ENCODE results near the gene KHDRBS1.
A peak's percentile ranks its signal among the peaks of the same experiment; 100 is the strongest.
"Not testable (repeated sequence)": the region's sequence is repeated elsewhere in the genome, so short reads cannot be mapped to it uniquely, and the experiment has no call there.

Gene KHDRBS1

DNA sequence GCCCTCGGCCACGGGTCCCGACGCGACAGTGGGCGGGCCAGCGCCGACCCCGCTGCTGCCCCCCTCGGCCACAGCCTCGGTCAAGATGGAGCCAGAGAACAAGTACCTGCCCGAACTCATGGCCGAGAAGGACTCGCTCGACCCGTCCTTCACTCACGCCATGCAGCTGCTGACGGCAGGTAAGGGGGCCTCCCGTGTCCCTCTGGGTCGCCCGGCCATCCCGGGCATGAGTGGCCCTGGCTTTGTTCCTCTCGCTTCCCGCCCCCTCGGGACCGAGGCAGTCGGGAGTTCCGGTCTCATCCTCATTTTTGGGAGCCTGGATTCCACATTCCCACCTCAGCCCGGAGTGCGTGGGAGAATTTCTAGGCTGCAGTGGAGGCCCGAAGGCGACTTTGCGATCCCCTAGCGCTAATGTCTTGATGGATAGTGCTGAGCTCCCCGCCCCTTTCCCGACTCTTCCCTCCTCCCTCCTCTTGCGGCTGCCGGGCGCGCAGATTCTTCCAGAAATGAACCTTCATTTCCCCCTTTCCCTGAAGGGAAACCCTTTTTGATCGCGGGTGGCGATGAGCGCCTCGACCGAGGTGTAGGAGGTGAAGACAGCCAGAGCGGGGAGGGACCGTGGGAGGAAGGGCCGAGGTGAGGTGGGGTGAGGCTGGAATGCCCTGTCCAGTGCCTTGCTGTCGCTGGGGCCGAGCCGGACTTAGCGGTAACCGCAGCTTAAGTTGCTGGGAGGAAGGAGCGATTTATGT lies 705 bp downstream of the KHDRBS1 start:
- no peak for DNase-seq

DNA sequence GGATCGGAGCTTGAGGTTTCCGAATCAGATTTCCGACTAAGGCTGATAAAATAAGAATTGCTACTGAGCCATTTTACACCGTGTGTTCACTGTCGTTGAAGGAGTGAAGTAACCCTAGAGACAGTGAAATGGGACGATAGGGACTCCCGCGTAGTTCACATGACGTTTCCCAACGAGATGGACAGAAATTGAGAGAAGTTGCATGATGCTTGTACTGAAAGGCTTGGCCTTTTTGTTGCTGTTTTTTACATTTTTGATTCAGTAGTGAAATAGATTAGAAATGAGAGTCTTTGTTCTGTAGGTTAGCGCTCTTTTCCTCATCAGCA lies 1.2 kb downstream of the KHDRBS1 start:
- no peak for DNase-seq

DNA sequence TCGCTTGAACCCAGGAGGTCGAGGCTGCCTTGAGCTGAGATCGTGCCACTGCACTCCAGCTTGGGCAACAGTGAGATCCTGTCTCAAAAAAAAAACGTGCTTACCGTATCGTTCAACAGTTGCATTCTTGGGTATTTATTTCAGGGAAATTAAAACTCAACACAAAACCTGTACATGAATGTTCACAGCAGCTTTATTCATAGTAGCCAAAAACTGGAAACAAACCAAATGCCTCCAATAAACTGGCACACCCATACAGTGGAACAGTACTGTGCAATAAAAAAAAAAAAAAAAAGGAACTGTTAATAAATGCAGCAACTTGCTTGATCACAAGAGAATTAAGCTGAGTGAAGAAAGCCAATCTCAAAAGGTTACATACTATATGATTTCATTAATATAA lies 6.7 kb downstream of the KHDRBS1 start:
- DNase-seq: no peak

DNA sequence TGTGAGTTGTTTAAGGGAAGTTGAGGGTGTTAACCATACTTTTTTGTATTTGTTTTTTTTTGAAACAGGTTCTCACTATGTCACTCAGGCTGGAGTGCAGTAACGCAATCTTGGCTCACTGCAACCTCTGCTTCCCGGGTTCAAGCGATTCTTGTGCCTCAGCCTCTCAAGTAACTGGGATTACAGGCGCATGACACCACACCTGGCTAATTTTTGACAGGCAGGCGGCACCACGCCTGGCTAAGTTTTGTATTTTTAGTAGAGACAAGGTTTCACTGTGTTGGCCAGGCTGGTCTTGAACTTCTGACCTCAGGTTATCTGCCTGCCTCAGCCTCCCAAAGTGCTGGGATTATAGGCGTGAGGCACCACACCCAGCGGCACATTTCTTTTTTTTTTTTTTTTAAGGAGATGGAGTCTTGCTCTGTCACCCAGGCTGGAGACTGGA lies 7.9 kb downstream of the KHDRBS1 start:
- DNase-seq: not testable (repeated sequence)

DNA sequence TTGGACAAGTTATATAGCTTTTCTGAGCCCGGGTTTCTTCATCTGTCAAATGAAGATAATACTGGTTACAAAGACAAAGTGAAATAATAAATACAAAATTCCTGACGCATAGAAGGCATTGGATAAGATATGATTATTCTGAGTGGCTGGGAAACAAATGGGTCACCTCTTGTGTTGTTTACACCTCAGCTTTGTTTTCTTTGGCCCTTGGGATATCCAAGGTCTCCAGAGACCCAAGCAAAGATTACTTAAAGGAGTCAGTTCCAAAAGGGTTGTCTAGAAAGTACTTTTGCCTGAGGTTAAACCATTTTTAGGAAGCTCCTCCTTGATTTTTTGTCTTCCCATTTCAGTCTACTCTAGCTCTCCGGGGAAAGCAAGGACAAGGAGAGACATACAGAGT lies 9.7 kb downstream of the KHDRBS1 start:
- DNase-seq: no peak

DNA sequence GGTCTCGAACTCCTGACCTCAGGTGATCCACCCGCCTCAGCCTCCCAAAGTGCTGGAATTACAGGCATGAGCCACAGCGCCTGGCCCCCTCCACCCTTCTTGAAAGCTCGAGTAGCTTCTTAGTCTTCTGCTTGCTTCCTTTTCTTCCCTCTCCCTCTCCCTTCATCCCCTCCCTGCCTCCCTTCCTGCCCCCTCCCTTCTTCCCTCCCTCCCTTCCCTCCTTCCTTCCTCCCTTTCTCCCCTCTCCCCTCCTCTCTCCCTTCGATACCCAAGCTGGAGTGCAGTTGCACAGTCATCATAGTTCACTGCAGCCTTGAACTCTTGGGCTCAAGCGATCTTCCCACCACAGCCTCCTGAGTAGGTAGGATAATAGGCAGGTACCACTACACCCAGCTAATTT lies 11.8 kb downstream of the KHDRBS1 start:
- DNase-seq: no peak

DNA sequence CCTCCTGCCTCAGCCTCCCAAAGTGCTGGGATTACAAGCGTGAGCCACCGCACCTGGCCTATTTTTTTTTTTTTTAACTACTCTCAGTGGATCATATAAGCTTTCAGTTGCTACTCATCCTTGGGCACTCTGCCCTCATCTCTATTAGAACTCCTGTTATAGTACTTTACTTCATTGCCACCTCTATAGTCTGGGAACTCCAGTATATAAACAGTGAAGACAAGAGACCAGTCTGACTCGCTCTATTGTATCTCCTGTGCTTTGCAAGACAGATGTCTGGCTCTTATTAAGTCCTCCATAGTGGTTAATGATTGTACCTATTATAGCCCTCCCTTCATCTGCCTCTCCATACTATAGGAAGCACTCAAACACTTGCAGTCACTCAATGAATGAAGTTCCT lies 15.1 kb downstream of the KHDRBS1 start:
- DNase-seq: no peak

DNA sequence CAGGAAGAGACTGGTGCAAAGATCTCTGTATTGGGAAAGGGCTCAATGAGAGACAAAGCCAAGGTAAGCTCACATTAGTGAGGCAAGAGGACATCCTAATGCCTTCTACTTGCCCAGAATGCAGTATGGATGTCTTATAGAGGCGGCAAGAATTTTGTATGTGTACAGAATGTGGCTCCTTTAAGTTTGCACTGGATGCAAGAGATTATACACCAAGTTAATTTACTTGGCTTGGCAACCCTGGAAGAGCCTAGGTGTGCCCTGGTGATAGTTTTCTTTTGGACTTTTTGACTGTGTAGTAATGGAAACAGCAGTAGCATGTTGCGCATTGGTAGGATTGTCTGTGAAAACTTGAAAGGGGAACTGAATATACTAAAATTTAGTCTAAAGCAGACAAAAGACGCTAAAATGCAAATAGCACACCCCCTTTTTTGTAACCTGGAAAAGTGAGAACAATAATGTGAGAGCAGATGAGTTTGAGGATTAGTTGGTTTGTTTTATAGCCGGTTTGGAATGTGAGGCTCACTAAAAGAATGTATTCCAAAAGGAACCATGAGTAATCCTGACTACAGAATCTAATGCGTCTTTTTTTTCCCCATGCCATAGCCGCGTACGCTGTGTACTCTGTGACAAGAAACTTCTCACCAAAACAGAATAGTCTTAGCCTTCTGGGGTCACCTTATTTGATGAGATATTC lies 18.1 kb downstream of the KHDRBS1 start:
- peak; percentile 50 for DNase-seq

DNA sequence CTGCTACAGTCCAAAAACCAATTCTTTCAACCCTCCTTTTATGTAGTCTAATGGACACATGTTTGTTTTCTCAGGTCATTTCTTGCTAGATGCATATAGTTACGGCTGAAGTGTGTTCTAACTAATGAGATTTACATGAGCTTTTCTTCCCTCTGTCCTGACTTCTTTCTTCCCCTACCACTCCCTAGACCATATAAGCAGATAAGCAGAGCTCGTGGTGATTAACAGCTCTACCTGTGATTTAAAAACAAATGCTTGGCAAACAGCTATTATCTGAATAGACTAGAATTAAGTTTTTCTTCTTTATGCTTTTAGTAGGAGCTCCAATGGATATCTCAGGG lies 18.6 kb downstream of the KHDRBS1 start:
- no peak for DNase-seq

DNA sequence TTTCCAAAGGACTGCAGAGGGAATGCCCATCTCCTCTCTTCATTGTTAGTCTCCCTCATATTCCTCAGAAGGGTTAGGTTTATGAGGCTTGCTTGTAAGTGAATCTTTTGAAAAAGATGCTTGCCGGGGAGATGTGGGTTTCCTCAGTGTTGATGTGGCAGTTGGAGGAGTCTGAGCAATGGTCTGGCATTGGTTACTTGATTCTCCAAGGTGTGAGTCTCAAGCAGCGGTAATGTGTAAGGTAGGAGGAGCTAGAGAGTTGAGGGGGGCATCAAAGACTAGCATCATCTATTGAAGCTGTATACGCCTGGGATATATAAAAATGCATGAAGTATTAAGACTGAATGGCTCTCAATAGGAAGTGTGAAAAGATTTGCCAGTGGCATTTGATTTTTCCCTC lies 21.5 kb downstream of the KHDRBS1 start:
- no peak for DNase-seq

DNA sequence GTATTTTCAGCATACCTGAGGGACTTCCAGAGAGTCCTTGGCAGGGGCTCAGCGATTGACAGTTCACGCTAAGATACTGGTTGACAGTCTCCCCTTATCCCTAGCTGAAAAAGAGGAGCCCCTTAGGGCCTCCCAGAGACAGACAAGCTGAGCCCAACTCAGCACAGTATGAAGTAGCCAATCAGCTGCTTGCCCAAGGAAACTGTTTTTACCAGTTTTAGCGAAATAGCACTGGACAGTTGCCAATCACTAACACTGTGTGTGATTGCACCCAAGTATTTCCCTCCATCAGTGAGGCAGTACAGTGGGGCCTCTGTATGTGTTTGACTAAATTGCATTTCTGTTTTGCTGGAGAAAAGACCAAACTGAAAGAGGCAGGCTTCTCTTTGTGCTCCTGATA lies 27.0 kb downstream of the KHDRBS1 start:
- no peak for DNase-seq

DNA sequence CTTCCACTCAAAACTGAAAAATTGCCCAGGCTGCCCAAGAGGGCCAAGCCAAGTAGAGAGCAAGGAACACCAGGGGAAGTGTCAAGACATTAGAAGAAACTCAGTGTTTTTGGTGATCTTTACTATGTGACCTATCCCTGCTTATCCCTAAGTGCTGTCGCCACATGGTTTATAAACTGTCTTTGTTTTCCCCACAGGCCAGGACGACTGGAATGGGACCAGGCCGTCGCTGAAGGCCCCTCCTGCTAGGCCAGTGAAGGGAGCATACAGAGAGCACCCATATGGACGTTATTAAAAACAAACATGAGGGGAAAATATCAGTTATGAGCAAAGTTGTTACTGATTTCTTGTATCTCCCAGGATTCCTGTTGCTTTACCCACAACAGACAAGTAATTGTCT lies 28.7 kb downstream of the KHDRBS1 start:
- no peak for DNase-seq

DNA sequence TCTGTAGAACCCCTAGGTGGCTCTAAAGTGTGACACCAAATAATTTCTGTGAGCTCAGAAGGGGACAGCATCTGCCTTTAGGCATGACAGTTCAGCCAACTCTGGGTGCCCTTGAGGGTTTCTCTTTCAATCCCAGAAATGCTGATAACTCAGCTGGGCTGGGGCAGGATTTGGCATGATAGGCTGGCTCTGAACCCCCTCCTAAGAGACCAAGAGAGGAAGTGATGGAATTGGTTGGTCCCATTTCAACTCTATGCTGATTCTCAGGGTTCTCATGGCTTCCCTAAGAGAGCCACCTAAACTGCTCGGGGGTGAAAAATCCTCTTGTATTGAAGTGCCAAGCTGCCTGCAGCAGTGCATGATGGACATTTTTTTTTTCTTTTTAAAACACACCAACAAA lies 30.6 kb downstream of the KHDRBS1 start:
- DNase-seq: no peak

DNA sequence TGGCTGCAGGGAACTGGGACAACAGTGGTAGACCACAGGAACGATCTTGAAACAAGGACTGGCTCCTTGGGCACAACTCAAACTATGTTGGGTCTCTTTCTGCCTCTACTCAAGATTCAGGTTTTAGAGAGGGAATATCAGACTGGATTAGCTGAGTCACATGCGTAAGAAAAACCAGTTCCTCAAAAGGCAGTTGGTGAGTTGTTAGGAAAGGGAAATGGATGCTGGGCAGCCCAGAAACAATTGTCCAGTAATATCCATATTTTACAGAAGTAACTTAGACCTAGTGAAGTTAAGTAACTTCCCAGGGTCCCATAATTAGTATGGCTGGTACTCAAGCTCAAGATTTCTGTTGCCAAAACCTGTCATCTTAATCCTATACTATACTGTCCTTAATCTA lies 32.1 kb downstream of the KHDRBS1 start:
- DNase-seq: no peak

DNA sequence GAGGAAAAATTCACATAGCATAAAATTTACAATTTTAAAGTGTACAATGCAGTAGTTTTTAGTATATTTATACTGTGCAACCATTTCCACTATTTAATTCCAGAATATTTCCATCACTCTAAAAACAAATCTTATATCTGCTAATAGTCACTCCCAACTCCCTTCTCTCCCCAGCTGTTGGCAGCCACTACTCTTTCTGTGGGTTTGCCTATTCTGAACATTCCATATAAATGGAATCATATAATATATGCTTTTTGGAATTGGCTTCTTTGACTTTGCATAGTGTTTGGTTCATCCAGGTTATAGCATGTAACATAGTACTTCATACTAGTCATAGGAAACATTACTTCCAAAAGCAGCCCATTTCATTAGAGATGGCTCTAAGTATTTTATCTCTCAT lies 34.0 kb downstream of the KHDRBS1 start:
- DNase-seq: no peak

DNA sequence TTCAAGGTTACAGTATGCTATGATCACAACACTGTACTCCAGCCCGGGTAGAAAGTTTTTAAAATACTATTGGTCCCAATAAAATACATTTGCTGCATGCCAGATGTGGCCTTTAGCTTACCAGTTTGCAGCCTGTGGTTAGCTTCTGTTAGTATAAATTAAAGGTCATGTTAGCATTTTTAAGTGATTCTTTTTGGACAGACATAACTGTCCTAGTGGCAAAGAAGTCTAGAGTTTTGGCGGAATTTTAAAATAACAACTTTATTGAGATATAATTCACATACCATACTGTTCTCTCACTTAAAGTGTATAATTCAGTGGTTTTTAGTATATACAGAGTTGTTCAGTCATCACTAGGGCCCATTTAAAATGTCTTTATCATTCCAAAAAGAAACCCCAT lies 34.8 kb downstream of the KHDRBS1 start:
- no peak for DNase-seq

DNA sequence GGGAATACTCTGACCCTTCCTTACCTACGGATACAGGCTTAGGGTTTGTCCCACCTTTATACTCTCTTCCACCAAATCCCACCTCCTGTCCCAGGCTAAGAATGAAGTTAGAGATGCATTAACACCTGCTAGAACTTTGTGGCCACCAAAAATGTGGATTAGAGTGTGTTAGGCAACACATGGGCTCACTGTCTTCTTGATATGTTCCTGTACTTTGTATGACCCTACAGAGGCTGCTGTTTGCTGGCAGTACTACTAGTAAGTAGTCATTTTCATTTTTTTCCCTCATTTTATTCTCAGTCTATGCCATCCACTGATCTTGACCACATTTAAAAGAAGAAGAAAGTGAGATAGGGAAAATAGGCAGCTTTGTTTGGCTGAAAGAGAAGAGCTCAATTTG lies 38.0 kb downstream of the KHDRBS1 start:
- DNase-seq: no peak

DNA sequence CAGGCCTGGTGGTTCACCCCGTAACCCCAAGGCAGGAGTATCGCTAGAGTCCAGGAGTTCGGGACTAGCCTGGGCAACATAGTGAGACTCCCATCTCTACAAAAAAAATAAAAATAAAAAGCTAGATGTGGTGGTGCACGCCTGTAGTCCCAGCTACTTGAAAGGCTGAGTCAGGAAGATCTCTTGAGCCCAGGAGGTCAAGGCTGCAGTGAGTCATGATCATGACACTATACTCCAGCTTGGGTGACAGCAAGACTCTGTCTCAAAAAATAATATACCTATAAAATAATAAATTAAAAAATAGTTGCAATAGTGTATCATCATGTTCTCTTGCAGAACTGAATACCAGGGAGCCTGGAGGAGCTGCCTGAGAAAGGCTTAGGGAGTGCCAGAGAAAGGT lies 39.2 kb downstream of the KHDRBS1 start:
- DNase-seq: no peak

DNA sequence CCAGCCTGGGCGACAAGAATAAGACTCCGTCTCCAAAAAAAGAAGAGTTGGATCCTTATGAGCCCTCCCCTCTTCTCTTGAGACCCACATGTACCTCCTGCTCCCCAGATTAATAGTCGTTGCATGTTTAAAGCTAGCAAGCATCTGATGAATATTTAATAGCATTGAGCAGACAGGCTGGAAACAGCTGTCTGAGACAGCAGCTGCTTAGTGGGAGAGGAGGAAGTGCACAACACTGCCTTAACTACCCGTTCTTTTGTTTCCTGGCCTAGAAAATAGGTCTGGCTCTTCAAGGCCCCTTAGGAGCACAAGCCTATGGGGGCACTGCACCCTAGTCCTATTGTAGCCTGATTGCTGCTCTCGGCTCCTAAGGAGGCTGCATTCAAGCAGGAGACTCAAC lies 41.7 kb downstream of the KHDRBS1 start:
- no peak for DNase-seq

DNA sequence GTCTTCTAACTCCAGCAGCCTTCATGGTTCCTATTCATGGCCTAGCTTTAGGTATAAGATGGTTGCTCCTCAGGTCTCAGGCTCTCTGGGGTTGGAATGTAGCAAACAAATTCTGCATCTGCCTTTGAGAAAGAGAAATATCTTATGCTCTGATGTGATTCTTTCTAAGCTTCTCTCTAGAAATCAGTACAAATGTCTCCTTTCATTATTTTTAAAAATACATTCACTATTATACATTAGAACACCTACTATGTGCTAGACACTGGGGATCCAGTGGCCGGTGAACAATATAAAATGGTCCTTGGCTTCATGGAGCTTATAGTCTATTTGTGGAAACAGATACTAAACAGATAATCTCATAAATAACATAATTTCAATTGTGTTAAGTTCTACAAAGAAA lies 42.9 kb downstream of the KHDRBS1 start:
- no peak for DNase-seq

DNA sequence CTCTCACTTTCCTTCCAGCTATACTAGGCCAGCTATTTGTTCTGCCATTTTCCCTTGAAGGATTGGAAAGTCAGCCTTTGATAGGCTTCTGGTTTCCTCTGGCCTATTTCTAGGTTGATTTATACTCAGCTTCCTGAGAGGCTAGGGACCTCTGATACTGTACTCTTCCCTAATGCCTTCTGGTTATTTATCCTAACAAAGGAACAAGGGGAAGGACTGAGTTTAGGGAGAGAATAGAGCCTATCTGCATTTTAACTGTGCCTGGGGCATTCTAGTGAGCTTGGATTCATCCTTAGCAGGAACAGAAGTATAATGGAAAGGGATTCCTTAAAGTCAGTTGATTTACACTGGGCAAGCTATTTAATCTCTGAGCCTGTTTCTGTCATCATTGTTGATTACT lies 47.2 kb downstream of the KHDRBS1 start:
- DNase-seq: no peak

DNA sequence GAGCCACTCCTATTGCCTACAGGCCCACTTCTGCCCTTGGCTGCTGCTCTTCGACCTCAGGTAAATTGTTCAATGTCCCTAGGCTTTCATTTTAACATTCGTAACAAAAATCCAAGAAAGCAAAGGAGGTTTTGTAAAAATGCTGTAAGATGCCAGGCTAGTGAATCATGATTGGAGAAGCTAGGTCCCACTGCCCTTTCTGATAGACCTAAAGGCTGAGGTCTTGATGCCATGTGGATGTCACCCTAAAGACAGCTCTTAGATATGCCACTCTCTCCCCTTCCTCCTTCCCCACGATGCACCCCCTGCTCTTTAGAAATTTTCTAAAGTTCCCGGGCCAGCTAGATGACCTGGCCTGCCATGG lies 49.2 kb downstream of the KHDRBS1 start:
- no peak for DNase-seq

DNA sequence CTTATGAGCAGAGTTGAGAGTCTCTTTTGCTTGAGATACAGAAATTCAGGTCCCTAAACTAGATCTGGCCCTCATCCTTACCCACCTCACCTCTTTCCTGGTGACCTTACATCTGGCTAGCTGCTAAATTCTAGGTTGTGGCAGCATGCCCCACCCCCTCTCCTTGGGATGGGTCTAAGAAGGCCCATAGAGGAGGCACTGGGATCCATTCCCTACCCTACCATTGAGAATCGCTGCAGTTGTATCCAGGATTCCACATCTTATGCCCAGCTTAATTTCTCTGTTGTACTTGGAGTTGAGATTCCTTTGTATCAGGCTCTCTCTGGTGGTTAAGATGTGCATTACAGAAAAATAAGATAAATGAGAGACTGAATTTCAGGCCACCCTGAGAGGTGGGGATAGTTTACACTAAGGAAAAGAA lies 49.6 kb downstream of the KHDRBS1 start:
- DNase-seq: no peak

DNA sequence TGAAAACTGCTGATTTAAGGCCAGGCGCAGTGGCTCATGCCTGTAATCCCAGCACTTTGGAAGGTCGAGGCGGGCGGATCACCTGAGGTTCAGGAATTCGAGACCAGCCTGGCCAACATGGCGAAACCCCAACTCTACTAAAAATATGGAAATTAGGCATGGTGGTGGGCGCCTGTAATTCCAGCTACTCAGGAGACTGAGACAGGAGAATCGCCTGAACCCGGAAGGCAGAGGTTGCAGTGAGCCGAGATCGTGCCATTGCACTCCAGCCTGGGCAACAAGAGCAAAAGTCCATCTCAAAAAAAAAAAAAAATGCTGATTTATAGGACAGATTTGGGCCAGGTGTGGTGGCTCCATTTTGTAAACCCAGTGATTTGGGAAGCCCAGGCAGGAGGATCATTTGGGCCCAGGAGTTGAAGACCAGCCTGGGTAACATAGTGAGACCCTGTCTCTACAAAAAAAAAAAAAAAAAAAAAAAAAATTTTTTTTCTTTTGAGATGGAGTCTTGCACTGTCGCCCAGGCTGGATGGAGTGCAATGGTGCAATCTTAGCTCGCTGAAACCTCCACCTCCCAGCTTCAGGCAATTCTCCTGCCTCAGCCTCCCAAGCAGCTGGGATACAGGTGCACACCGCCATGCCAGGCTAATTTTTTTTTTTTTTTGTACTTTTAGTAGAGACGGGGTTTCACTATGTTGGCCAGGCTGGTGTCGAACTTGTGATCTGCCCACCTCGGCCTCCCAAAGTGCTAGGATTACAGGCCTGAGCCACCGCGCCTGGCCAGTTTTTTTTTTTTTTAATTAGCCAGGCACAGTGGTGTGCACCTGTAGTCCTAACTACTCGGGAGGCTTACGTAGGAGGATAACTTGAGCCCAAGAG lies 52.2 kb downstream of the KHDRBS1 start:
- not testable (repeated sequence) for DNase-seq

Data from amniotic stem cell (primary cell).